ENCODE data around the gene PCDH1. TPM values are rescaled to one million over a fixed set of nuclear protein-coding genes. Genes with fewer than 3 reads are reported as not detected.

The PCDH1 gene
- total RNA-seq, 1 experiment from 2014 or later: 127 TPM

DNA sequence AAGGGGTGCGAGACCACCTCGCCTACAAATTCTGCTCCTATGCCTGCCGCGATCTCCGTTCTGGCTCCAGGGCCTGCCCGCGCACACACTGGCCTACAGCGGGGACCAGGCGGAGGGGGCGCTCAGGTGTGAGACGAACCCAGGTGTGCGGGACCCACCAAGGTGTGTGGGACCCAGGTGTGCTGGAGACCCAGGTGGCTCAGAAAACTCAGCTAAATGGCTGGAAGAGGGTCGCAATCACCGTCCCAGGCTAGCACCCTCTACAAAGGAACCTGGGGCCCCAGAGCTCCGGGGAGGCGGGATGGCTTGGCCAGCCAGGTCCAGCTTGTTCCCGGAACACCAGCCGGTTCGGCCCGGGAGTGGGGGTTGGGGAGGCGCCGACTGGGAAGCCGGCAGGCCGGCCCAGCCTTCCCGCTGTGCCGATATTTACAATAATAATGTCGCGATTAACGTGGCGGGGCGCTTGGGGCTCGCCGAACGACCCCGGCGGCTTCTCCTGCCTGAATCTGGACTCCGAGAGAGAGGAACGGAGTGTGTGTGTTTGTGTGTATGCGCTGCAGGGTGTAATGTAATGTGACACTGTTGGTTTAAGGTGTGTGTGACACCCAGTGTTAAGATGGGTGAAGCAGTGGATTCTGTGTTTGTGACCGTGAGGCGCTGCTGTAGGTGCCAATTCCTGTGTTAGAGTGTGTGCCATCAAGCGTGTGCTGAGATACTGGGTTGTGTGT is 1.4 kb downstream of the PCDH1 start:
- Mint-ChIP-seq H3K27ac (peak overlapping the region; percentile 94 to 98 (median 94)), H3K9me3 (no peaks in the 10 kb centered on the region; a peak in 3 of 5 replicates), H3K27me3 (ENCODE audit: low read depth) (peaks cover 4% of the 10 kb centered on the region; the same call in 1 of the 2 replicates), H3K4me1 (peaks cover 73 to 74% of the 10 kb centered on the region in 2 experiments), H3K36me3 (ENCODE audit: insufficient read depth in 1 of 3, low read depth in 3 of 3) (peaks cover 7 to 14% (median 8%) of the 10 kb centered on the region in 3 experiments), H3K4me3 (peak overlapping the region; percentile 81 to 97)
- Histone ChIP-seq H2BK5ac (ENCODE audit: insufficient read length, low read length) (no peak overlapping the region), H3T11ph (ENCODE audit: low read length) (no peak overlapping the region), H4K20me1 (ENCODE audit: control insufficient read depth, insufficient read depth, insufficient read length) (no peaks in the 10 kb centered on the region), H4K5ac (ENCODE audit: insufficient read length, low read depth, low read length) (no peak overlapping the region), H3K23ac (ENCODE audit: insufficient read length, low read depth, low read length) (no peak overlapping the region), H4K91ac (ENCODE audit: insufficient read length, low read depth, low read length) (no peak overlapping the region), H2BK15ac (ENCODE audit: low read depth, low read length) (no peak overlapping the region), H3K4me1 (ENCODE audit: insufficient read depth, low read length) (peaks cover 31% of the 10 kb centered on the region), H3K14ac (ENCODE audit: insufficient read depth, low read length) (peak overlapping the region; percentile 41; the same call in 1 of the 2 replicates), H3K4me2 (ENCODE audit: insufficient read depth, insufficient read length, low read length) (peak overlapping the region; percentile 83), H2BK20ac (ENCODE audit: low read depth, low read length, poor library complexity, severe bottlenecking) (no peak overlapping the region), H3K23me2 (ENCODE audit: insufficient read length, low read depth, low read length, poor library complexity, severe bottlenecking) (peaks cover 25% of the 10 kb centered on the region), H3K27ac (ENCODE audit: insufficient read length, low read depth, low read length) (no peak overlapping the region), H4K8ac (replicated peaks; ENCODE audit: insufficient read length, low read depth, low read length) (no peak overlapping the region), H3K27me3 (ENCODE audit: insufficient read depth, low read length) (no peaks in the 10 kb centered on the region; the same call in 1 of the 2 replicates), H2BK12ac (ENCODE audit: insufficient read length, low read depth, low read length) (no peak overlapping the region), H3K79me1 (ENCODE audit: insufficient read depth, low read depth, low read length, poor library complexity, severe bottlenecking) (no peaks in the 10 kb centered on the region), H3K56ac (ENCODE audit: insufficient read length, low read depth, low read length) (no peak overlapping the region), H3K18ac (ENCODE audit: insufficient read length, low read depth, low read length) (peak overlapping the region; percentile 22), H2AK5ac (ENCODE audit: insufficient read length, low read length) (no peak overlapping the region), H3K4ac (ENCODE audit: low read depth, low read length) (0 out of 2 replicates have a peak overlapping the region, but pooled peaks have one; percentile 14), H2BK120ac (ENCODE audit: low read depth, low read length, poor library complexity, severe bottlenecking) (no peak overlapping the region), H3K9me3 (ENCODE audit: control insufficient read depth, low read depth, low read length) (no peaks in the 10 kb centered on the region), H3K79me2 (ENCODE audit: insufficient read depth, low read length) (peaks cover 36% of the 10 kb centered on the region), H2AFZ (ENCODE audit: low read length) (no peak overlapping the region), H3K9ac (ENCODE audit: extremely low read depth, insufficient read length, low read length) (peak overlapping the region; percentile 62)
- no CpG with 5 or more reads among the region's 42 CpGs for WGBS (ENCODE audit: extremely low coverage, insufficient read length, low lambda C conversion rate)
- no peak for TF ChIP-seq CTCF (conservative IDR thresholded peaks at IDR 0.05)
- DNase-seq: no peak

Data from H9 (cell line).